Activated CD4-positive, alpha-beta T cell treated with anti-CD3 and anti-CD28 coated beads for 36 hours (primary cell): ENCODE measurements around the gene ACVRL1. TPM values are rescaled to one million over a fixed set of nuclear protein-coding genes. Genes with fewer than 3 reads are reported as not detected.

Source experiments
- ATAC-seq: fragments of 200-7000 bp; cut with Tn5 transposase; one replicate; pipeline ENCODE4 v1.10.0; 2021; ENCODE audit warnings: mild to moderate bottlenecking, moderate library complexity
- CTCF ChIA-PET: fragments of 350-600 bp; sonication (Branson Sonifier 250); formaldehyde crosslinking; loops from one replicate; lab custom pipeline; 2021; ENCODE audit warnings: antibody characterized with exemption; lab: Charles Lee
- POLR2A ChIA-PET: fragments of 350-600 bp; sonication (Branson Sonifier 250); formaldehyde crosslinking; loops from one replicate; lab custom pipeline; 2021; ENCODE audit warnings: antibody characterized with exemption, inconsistent platforms; lab: Charles Lee
- DNase-seq: peaks from one replicate; pipeline ENCODE4 v3.0.0-alpha.2; 2020
- H3K27ac Mint-ChIP-seq: one replicate; pipeline ENCODE4 v1.8.0; 2021; ENCODE audit warnings: mixed read lengths
- H3K27me3 Mint-ChIP-seq: one replicate; pipeline ENCODE4 v1.8.0; 2021; ENCODE audit warnings: mixed read lengths
- H3K36me3 Mint-ChIP-seq: one replicate; pipeline ENCODE4 v1.8.0; 2021; ENCODE audit warnings: low read depth, mixed read lengths
- H3K4me1 Mint-ChIP-seq: one replicate; pipeline ENCODE4 v1.8.0; 2021; ENCODE audit warnings: mixed read lengths
- H3K4me3 Mint-ChIP-seq: one replicate; pipeline ENCODE4 v1.8.0; 2021; ENCODE audit warnings: mild to moderate bottlenecking, moderate library complexity, mixed read lengths
- H3K9me3 Mint-ChIP-seq: one replicate; pipeline ENCODE4 v1.8.0; 2021; ENCODE audit warnings: low read depth, mixed read lengths
- intact Hi-C, 2 experiments: fragments of 100-400 bp; cut with DNase I in 1 of 2; cut with micrococcal nuclease in 1 of 2; formaldehyde crosslinking; loops; one replicate each; pipeline versions ENCODE4 v1.14.2 to v1.15.1; 2022 to 2024; cut with DNase I, micrococcal nuclease
- total RNA-seq, 2 experiments: library from RNA; stranded (reverse); gene quantifications; one replicate each; pipeline ENCODE4 v1.2.3, GENCODE V29; 2021

The ACVRL1 gene
- total RNA-seq, 2 experiments from 2014 or later = not detected

- Mint-ChIP-seq H3K36me3 (no peaks in the 10 kb centered on the region), H3K9me3 (no peaks in the 10 kb centered on the region), H3K4me3 (no peak overlapping the region), H3K27me3 (peaks cover 13% of the 10 kb centered on the region), H3K27ac (no peak overlapping the region), H3K4me1 (no peaks in the 10 kb centered on the region)
- ATAC-seq (no peak), DNase-seq (no peak)
- CTCF ChIA-PET = interaction anchor here (1.0 to 2.5 kb wide), 3 partner anchors 10 to 69 kb away, joined by 3 to 7 read pairs (median 4); no protein-coding TSS in a partner anchor
- intact Hi-C loops = no loop called here
- POLR2A ChIA-PET = no interaction called here
These were observed 4.7 kb downstream of the ACVRL1 start for GRCh38 chr12:51911788-51912711.

GRCh38 chr12:51913071-51914033 is 6.0 kb downstream of the ACVRL1 start:
- peak; percentile 29 for DNase-seq
- peaks cover 6% of the 10 kb centered on the region for H3K27me3 Mint-ChIP-seq
- H3K9me3 Mint-ChIP-seq = no peaks in the 10 kb centered on the region
- CTCF ChIA-PET = interaction anchor here (1.4 to 2.5 kb wide), 2 partner anchors 9 to 68 kb away, joined by 4 to 7 read pairs; no protein-coding TSS in a partner anchor
- POLR2A ChIA-PET = no interaction called here
- H3K36me3 Mint-ChIP-seq = no peaks in the 10 kb centered on the region
- H3K4me1 Mint-ChIP-seq = no peaks in the 10 kb centered on the region
- intact Hi-C loops = no loop called here
- no peak overlapping the region for H3K27ac Mint-ChIP-seq
- no peak for ATAC-seq
- no peak overlapping the region for H3K4me3 Mint-ChIP-seq

GRCh38 chr12:51914034-51914923 is 7.0 kb downstream of the ACVRL1 start:
- DNase-seq (no peak), ATAC-seq (no peak)
- Mint-ChIP-seq H3K36me3 (no peaks in the 10 kb centered on the region), H3K27ac (no peak overlapping the region), H3K27me3 (no peaks in the 10 kb centered on the region), H3K4me3 (no peak overlapping the region), H3K9me3 (no peaks in the 10 kb centered on the region), H3K4me1 (no peaks in the 10 kb centered on the region)
- intact Hi-C loops = no loop called here
- CTCF ChIA-PET = interaction anchor here (2.5 kb wide), 1 partner anchor 8 kb away, joined by 7 read pairs; no protein-coding TSS in a partner anchor
- POLR2A ChIA-PET = interaction anchor here (0.6 kb wide), 1 partner anchor 862 kb away, joined by 3 read pairs; no protein-coding TSS in a partner anchor

- ChIA-PET POLR2A (interaction anchor here (0.6 kb wide), 1 partner anchor 863 kb away, joined by 3 read pairs; no protein-coding TSS in a partner anchor), CTCF (interaction anchor here (3.4 kb wide), 1 partner anchor 12 kb away, joined by 11 read pairs; no protein-coding TSS in a partner anchor)
- Mint-ChIP-seq H3K9me3 (no peaks in the 10 kb centered on the region), H3K27me3 (no peaks in the 10 kb centered on the region), H3K4me1 (no peaks in the 10 kb centered on the region), H3K27ac (no peak overlapping the region), H3K36me3 (no peaks in the 10 kb centered on the region), H3K4me3 (no peak overlapping the region)
- DNase-seq (no peak), ATAC-seq (no peak)
- intact Hi-C loops = no loop called here
These were observed 7.8 kb downstream of the ACVRL1 start for GRCh38 chr12:51915003-51915625.

- Mint-ChIP-seq H3K27ac (no peak overlapping the region), H3K9me3 (no peaks in the 10 kb centered on the region), H3K4me1 (no peaks in the 10 kb centered on the region), H3K4me3 (no peak overlapping the region), H3K27me3 (no peaks in the 10 kb centered on the region), H3K36me3 (no peaks in the 10 kb centered on the region)
- ATAC-seq (no peak), DNase-seq (no peak)
- ChIA-PET CTCF (interaction anchor here (3.4 kb wide), 1 partner anchor 11 kb away, joined by 11 read pairs; no protein-coding TSS in a partner anchor), POLR2A (no interaction called here)
- intact Hi-C loops = no loop called here
These were observed 8.6 kb downstream of the ACVRL1 start for GRCh38 chr12:51915951-51916350.

GRCh38 chr12:51917041-51917590 is 9.8 kb downstream of the ACVRL1 start:
- H3K27ac Mint-ChIP-seq = no peak overlapping the region
- ATAC-seq = no peak
- POLR2A ChIA-PET = no interaction called here
- no peak for DNase-seq
- no peaks in the 10 kb centered on the region for H3K36me3 Mint-ChIP-seq
- no peak overlapping the region for H3K4me3 Mint-ChIP-seq
- H3K4me1 Mint-ChIP-seq = no peaks in the 10 kb centered on the region
- no peaks in the 10 kb centered on the region for H3K9me3 Mint-ChIP-seq
- CTCF ChIA-PET = interaction anchor here (3.4 kb wide), 1 partner anchor 10 kb away, joined by 11 read pairs; no protein-coding TSS in a partner anchor
- H3K27me3 Mint-ChIP-seq = no peaks in the 10 kb centered on the region
- intact Hi-C loops = no loop called here

- H3K36me3 Mint-ChIP-seq = no peaks in the 10 kb centered on the region
- H3K9me3 Mint-ChIP-seq = no peaks in the 10 kb centered on the region
- POLR2A ChIA-PET = no interaction called here
- CTCF ChIA-PET = interaction anchor here (1.4 to 3.4 kb wide), 2 partner anchors 9 to 61 kb away, joined by 6 to 11 read pairs; no protein-coding TSS in a partner anchor
- intact Hi-C loops = no loop called here
- no peaks in the 10 kb centered on the region for H3K27me3 Mint-ChIP-seq
- no peak overlapping the region for H3K4me3 Mint-ChIP-seq
- no peaks in the 10 kb centered on the region for H3K4me1 Mint-ChIP-seq
- DNase-seq (no peak), ATAC-seq (no peak)
- no peak overlapping the region for H3K27ac Mint-ChIP-seq
These were observed 10.6 kb downstream of the ACVRL1 start for GRCh38 chr12:51917746-51918453.

GRCh38 chr12:51920046-51920445 is 12.7 kb downstream of the ACVRL1 start:
- H3K4me3 Mint-ChIP-seq = no peak overlapping the region
- ATAC-seq (no peak), DNase-seq (no peak)
- peaks cover 11% of the 10 kb centered on the region for H3K4me1 Mint-ChIP-seq
- intact Hi-C loops = no loop called here
- no peaks in the 10 kb centered on the region for H3K27me3 Mint-ChIP-seq
- CTCF ChIA-PET = no interaction called here
- H3K27ac Mint-ChIP-seq = no peak overlapping the region
- H3K36me3 Mint-ChIP-seq = no peaks in the 10 kb centered on the region
- no peaks in the 10 kb centered on the region for H3K9me3 Mint-ChIP-seq
- POLR2A ChIA-PET = no interaction called here

- no peak overlapping the region for H3K4me3 Mint-ChIP-seq
- CTCF ChIA-PET = interaction anchor here (0.6 to 2.5 kb wide), 6 partner anchors 8 to 837 kb away, joined by 3 to 7 read pairs (median 5); no protein-coding TSS in a partner anchor
- POLR2A ChIA-PET = no interaction called here
- H3K27ac Mint-ChIP-seq = no peak overlapping the region
- H3K36me3 Mint-ChIP-seq = no peaks in the 10 kb centered on the region
- no peaks in the 10 kb centered on the region for H3K27me3 Mint-ChIP-seq
- intact Hi-C loops = no loop called here
- no peaks in the 10 kb centered on the region for H3K9me3 Mint-ChIP-seq
- no peak for ATAC-seq
- H3K4me1 Mint-ChIP-seq = peaks cover 11% of the 10 kb centered on the region
- DNase-seq = no peak
These were observed 13.9 kb downstream of the ACVRL1 start for GRCh38 chr12:51921017-51921725.
